GM23338 (cell line): ENCODE results near the gene TRIO. TPM values are rescaled to one million over a fixed set of nuclear protein-coding genes. Genes with fewer than 3 reads are reported as not detected.

ENCODE experiments used
- ATAC-seq: fragments of 200-7000 bp; cut with Tn5 transposase; 3 replicates; pipeline ENCODE4 v1.9.1; 2020
- DNase-seq: peaks from one replicate; pipeline ENCODE4 v3.0.0-alpha.2; 2015; ENCODE audit warnings: low spot score
- H2AFZ ChIP-seq: fragments of 200-600 bp; sonication (generic); 2 replicates; pipeline ENCODE4 v1.8.0; 2016; ENCODE audit warnings: antibody characterized with exemption, mild to moderate bottlenecking, moderate library complexity
- H3F3A ChIP-seq: fragments of 200-600 bp; sonication (generic); replicated peaks from 2 replicates; pipeline ENCODE4 v1.8.0; 2017; ENCODE audit warnings: antibody characterized with exemption, mixed run types, low read depth
- H3K27ac ChIP-seq: fragments of 200-600 bp; sonication (generic); 2 replicates; pipeline ENCODE4 v1.6.1; 2016; ENCODE audit warnings: low read depth
- H3K27me3 ChIP-seq: fragments of 200-600 bp; sonication (generic); 2 replicates; pipeline ENCODE4 v1.8.0; 2016; ENCODE audit warnings: mild to moderate bottlenecking, mixed run types, moderate library complexity; ENCODE audit not compliant: insufficient read depth
- H3K36me3 ChIP-seq: fragments of 200-600 bp; sonication (generic); 2 replicates; pipeline ENCODE4 v1.8.0; 2016; ENCODE audit warnings: mild to moderate bottlenecking; ENCODE audit not compliant: insufficient read depth
- H3K4me1 ChIP-seq: fragments of 200-600 bp; sonication (generic); 2 replicates; pipeline ENCODE4 v1.8.0; 2016; ENCODE audit warnings: mild to moderate bottlenecking, moderate library complexity; ENCODE audit not compliant: insufficient read depth
- H3K4me2 ChIP-seq: fragments of 200-600 bp; sonication (generic); 2 replicates; pipeline ENCODE4 v1.7.1; 2017; ENCODE audit warnings: mixed run types
- H3K4me3 ChIP-seq: fragments of 200-600 bp; sonication (generic); 2 replicates; pipeline ENCODE4 v1.6.1; 2016; ENCODE audit warnings: mixed run types
- H3K79me2 ChIP-seq: fragments of 200-600 bp; sonication (generic); replicated peaks from 2 replicates; pipeline ENCODE4 v1.8.0; 2017; ENCODE audit warnings: mild to moderate bottlenecking; ENCODE audit not compliant: insufficient read depth
- H3K9me2 ChIP-seq: fragments of 200-600 bp; sonication (generic); 2 replicates; pipeline ENCODE4 v1.8.0; 2017; ENCODE audit not compliant: insufficient read depth
- H4K20me1 ChIP-seq: fragments of 200-600 bp; sonication (generic); replicated peaks from 2 replicates; pipeline ENCODE4 v1.8.0; 2017; ENCODE audit warnings: mild to moderate bottlenecking; ENCODE audit not compliant: insufficient read depth
- H3K27ac Mint-ChIP-seq: 2 replicates; pipeline ENCODE4 v1.8.0; 2020; ENCODE audit warnings: inconsistent platforms, mild to moderate bottlenecking, moderate library complexity, mixed read lengths
- H3K27me3 Mint-ChIP-seq: 3 replicates; pipeline ENCODE4 v1.8.0; 2022; ENCODE audit warnings: low read depth, mild to moderate bottlenecking, moderate library complexity, mixed read lengths, inconsistent platforms; ENCODE audit not compliant: insufficient read depth, poor library complexity
- H3K36me3 Mint-ChIP-seq: 3 replicates; pipeline ENCODE4 v1.8.0; 2021; ENCODE audit warnings: low read depth, mild to moderate bottlenecking, inconsistent platforms, moderate library complexity, mixed read lengths
- H3K4me1 Mint-ChIP-seq: 3 replicates; pipeline ENCODE4 v1.8.0; 2020; ENCODE audit warnings: mild to moderate bottlenecking, inconsistent platforms, mixed read lengths
- H3K4me3 Mint-ChIP-seq: 3 replicates; pipeline ENCODE4 v1.8.0; 2021; ENCODE audit warnings: moderate library complexity, mild to moderate bottlenecking, inconsistent platforms, mixed read lengths
- H3K9me3 Mint-ChIP-seq: 3 replicates; pipeline ENCODE4 v1.8.0; 2020; ENCODE audit warnings: moderate library complexity, mild to moderate bottlenecking, inconsistent platforms, mixed read lengths
- CREB1 ChIP-seq: fragments of 250-450 bp; sonication (Bioruptor Pico); IDR thresholded peaks from 2 replicates; pipeline ENCODE4 v1.5.0; 2020; ENCODE audit warnings: low read depth, mild to moderate bottlenecking, moderate library complexity
- EZH2 ChIP-seq: fragments of 200-600 bp; sonication (generic); IDR thresholded peaks from one replicate; pipeline ENCODE4 v1.8.0; 2017; ENCODE audit warnings: antibody characterized with exemption, mild to moderate bottlenecking, low read depth; ENCODE audit not compliant: unreplicated experiment
- EZH2phosphoT487 ChIP-seq: fragments of 200-600 bp; sonication (generic); IDR thresholded peaks from one replicate; pipeline ENCODE4 v1.8.1; 2018; ENCODE audit warnings: antibody characterized with exemption; ENCODE audit not compliant: unreplicated experiment
- JUNB ChIP-seq: IDR thresholded peaks from one replicate; pipeline ENCODE4 v1.6.1; 2016; ENCODE audit warnings: antibody characterized with exemption; ENCODE audit not compliant: unreplicated experiment
- NANOG ChIP-seq: IDR thresholded peaks from 2 replicates; pipeline ENCODE4 v1.6.1; 2016; ENCODE audit warnings: antibody characterized with exemption, borderline replicate concordance
- POLR2AphosphoS5 ChIP-seq: IDR thresholded peaks from 2 replicates; pipeline ENCODE4 v1.6.1; 2016; ENCODE audit warnings: antibody characterized with exemption, low read depth
- STAT1 ChIP-seq: IDR thresholded peaks from one replicate; pipeline ENCODE4 v1.6.1; 2016; ENCODE audit warnings: antibody characterized with exemption; ENCODE audit not compliant: unreplicated experiment
- ZNF114 ChIP-seq: fragments of 250-450 bp; sonication (Bioruptor Pico); IDR thresholded peaks from 2 replicates; pipeline ENCODE4 v1.5.0; 2020; ENCODE audit warnings: mild to moderate bottlenecking, moderate library complexity
- ZNF331 ChIP-seq: fragments of 250-450 bp; sonication (Bioruptor Pico); IDR thresholded peaks from 2 replicates; pipeline ENCODE4 v1.5.0; 2020; ENCODE audit warnings: low read depth, mild to moderate bottlenecking, moderate library complexity
- polyA plus RNA-seq: library from polyadenylated mRNA; unstranded; fragments of >200 nt; fragmentation: Nextera tagmentation; extraction: Ambion mirVana; gene quantifications from 2 replicates; pipeline ENCODE4 v1.2.1, GENCODE V29; 2016
- total RNA-seq: library from RNA; depleted of rRNA; stranded (reverse); fragments of >200 nt; shearing (Covaris generic); gene quantifications from 2 replicates; pipeline ENCODE4 v1.2.3, GENCODE V29; 2014
- TF ChIP-seq, protein P1 (sequence below), 2 experiments: fragments of 200-600 bp in 1 of 2; sonication (generic) in 1 of 2; conservative IDR thresholded peaks; 2 replicates each; pipeline versions ENCODE4 v1.5.1 to v1.6.1; 2016 to 2017; ENCODE audit warnings: antibody characterized with exemption in 2 of 2, low read depth in 2 of 2, mild to moderate bottlenecking in 2 of 2, moderate library complexity in 1 of 2
- TF ChIP-seq, protein P2 (sequence below): IDR thresholded peaks from one replicate; pipeline ENCODE4 v1.6.1; 2018; ENCODE audit warnings: antibody characterized with exemption; ENCODE audit not compliant: unreplicated experiment
- TF ChIP-seq, protein P3 (sequence below): fragments of 250-450 bp; sonication (Bioruptor Pico); IDR thresholded peaks from 2 replicates; pipeline ENCODE4 v1.5.0; 2020; ENCODE audit warnings: mild to moderate bottlenecking, moderate library complexity
- TF ChIP-seq, protein P4 (sequence below): IDR thresholded peaks from 2 replicates; pipeline ENCODE4 v1.6.1; 2016; ENCODE audit warnings: antibody characterized with exemption

Gene TRIO
- total and polyA plus RNA-seq, 2 experiments from 2014 or later: 13.8 to 113 TPM

- Histone ChIP-seq H3K27ac (no peak overlapping the region), H3K4me2 (no peak overlapping the region), H3K4me1 (peaks cover 4% of the 10 kb centered on the region; the same call in 1 of the 2 replicates), H2AFZ (no peak overlapping the region), H3K9me2 (no peaks in the 10 kb centered on the region), H3K79me2 (no peaks in the 10 kb centered on the region), H3F3A (0 out of 2 replicates have a peak, but pooled peaks cover 5% of the 10 kb centered on the region), H3K4me3 (no peak overlapping the region), H3K36me3 (peaks cover 13% of the 10 kb centered on the region), H4K20me1 (no peaks in the 10 kb centered on the region), H3K27me3 (0 out of 2 replicates have a peak, but pooled peaks cover 5% of the 10 kb centered on the region)
- DNase-seq: no peak
- Mint-ChIP-seq H3K4me1 (peaks cover 11% of the 10 kb centered on the region), H3K36me3 (peaks cover 46% of the 10 kb centered on the region), H3K4me3 (no peak overlapping the region), H3K27me3 (peaks cover 11% of the 10 kb centered on the region), H3K27ac (no peak overlapping the region), H3K9me3 (no peaks in the 10 kb centered on the region; the same call in 2 of the 3 replicates)
- ATAC-seq: no peak
- TF ChIP-seq CREB1 (no peak), ZNF114 (CRISPR knock-in tag) (no peak), EZH2 (no peak), ZNF331 (CRISPR knock-in tag) (no peak), JUNB (no peak), EZH2phosphoT487 (no peak), POLR2AphosphoS5 (no peak), NANOG (no peak), STAT1 (no peak)
- TF ChIP-seq, protein P1, sequence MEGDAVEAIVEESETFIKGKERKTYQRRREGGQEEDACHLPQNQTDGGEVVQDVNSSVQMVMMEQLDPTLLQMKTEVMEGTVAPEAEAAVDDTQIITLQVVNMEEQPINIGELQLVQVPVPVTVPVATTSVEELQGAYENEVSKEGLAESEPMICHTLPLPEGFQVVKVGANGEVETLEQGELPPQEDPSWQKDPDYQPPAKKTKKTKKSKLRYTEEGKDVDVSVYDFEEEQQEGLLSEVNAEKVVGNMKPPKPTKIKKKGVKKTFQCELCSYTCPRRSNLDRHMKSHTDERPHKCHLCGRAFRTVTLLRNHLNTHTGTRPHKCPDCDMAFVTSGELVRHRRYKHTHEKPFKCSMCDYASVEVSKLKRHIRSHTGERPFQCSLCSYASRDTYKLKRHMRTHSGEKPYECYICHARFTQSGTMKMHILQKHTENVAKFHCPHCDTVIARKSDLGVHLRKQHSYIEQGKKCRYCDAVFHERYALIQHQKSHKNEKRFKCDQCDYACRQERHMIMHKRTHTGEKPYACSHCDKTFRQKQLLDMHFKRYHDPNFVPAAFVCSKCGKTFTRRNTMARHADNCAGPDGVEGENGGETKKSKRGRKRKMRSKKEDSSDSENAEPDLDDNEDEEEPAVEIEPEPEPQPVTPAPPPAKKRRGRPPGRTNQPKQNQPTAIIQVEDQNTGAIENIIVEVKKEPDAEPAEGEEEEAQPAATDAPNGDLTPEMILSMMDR (conservative IDR thresholded peaks at IDR 0.05; ENCODE audit: low read depth in 2 of 2): no peak
- TF ChIP-seq, protein P2, sequence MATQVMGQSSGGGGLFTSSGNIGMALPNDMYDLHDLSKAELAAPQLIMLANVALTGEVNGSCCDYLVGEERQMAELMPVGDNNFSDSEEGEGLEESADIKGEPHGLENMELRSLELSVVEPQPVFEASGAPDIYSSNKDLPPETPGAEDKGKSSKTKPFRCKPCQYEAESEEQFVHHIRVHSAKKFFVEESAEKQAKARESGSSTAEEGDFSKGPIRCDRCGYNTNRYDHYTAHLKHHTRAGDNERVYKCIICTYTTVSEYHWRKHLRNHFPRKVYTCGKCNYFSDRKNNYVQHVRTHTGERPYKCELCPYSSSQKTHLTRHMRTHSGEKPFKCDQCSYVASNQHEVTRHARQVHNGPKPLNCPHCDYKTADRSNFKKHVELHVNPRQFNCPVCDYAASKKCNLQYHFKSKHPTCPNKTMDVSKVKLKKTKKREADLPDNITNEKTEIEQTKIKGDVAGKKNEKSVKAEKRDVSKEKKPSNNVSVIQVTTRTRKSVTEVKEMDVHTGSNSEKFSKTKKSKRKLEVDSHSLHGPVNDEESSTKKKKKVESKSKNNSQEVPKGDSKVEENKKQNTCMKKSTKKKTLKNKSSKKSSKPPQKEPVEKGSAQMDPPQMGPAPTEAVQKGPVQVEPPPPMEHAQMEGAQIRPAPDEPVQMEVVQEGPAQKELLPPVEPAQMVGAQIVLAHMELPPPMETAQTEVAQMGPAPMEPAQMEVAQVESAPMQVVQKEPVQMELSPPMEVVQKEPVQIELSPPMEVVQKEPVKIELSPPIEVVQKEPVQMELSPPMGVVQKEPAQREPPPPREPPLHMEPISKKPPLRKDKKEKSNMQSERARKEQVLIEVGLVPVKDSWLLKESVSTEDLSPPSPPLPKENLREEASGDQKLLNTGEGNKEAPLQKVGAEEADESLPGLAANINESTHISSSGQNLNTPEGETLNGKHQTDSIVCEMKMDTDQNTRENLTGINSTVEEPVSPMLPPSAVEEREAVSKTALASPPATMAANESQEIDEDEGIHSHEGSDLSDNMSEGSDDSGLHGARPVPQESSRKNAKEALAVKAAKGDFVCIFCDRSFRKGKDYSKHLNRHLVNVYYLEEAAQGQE: no peak
- TF ChIP-seq, protein P3, sequence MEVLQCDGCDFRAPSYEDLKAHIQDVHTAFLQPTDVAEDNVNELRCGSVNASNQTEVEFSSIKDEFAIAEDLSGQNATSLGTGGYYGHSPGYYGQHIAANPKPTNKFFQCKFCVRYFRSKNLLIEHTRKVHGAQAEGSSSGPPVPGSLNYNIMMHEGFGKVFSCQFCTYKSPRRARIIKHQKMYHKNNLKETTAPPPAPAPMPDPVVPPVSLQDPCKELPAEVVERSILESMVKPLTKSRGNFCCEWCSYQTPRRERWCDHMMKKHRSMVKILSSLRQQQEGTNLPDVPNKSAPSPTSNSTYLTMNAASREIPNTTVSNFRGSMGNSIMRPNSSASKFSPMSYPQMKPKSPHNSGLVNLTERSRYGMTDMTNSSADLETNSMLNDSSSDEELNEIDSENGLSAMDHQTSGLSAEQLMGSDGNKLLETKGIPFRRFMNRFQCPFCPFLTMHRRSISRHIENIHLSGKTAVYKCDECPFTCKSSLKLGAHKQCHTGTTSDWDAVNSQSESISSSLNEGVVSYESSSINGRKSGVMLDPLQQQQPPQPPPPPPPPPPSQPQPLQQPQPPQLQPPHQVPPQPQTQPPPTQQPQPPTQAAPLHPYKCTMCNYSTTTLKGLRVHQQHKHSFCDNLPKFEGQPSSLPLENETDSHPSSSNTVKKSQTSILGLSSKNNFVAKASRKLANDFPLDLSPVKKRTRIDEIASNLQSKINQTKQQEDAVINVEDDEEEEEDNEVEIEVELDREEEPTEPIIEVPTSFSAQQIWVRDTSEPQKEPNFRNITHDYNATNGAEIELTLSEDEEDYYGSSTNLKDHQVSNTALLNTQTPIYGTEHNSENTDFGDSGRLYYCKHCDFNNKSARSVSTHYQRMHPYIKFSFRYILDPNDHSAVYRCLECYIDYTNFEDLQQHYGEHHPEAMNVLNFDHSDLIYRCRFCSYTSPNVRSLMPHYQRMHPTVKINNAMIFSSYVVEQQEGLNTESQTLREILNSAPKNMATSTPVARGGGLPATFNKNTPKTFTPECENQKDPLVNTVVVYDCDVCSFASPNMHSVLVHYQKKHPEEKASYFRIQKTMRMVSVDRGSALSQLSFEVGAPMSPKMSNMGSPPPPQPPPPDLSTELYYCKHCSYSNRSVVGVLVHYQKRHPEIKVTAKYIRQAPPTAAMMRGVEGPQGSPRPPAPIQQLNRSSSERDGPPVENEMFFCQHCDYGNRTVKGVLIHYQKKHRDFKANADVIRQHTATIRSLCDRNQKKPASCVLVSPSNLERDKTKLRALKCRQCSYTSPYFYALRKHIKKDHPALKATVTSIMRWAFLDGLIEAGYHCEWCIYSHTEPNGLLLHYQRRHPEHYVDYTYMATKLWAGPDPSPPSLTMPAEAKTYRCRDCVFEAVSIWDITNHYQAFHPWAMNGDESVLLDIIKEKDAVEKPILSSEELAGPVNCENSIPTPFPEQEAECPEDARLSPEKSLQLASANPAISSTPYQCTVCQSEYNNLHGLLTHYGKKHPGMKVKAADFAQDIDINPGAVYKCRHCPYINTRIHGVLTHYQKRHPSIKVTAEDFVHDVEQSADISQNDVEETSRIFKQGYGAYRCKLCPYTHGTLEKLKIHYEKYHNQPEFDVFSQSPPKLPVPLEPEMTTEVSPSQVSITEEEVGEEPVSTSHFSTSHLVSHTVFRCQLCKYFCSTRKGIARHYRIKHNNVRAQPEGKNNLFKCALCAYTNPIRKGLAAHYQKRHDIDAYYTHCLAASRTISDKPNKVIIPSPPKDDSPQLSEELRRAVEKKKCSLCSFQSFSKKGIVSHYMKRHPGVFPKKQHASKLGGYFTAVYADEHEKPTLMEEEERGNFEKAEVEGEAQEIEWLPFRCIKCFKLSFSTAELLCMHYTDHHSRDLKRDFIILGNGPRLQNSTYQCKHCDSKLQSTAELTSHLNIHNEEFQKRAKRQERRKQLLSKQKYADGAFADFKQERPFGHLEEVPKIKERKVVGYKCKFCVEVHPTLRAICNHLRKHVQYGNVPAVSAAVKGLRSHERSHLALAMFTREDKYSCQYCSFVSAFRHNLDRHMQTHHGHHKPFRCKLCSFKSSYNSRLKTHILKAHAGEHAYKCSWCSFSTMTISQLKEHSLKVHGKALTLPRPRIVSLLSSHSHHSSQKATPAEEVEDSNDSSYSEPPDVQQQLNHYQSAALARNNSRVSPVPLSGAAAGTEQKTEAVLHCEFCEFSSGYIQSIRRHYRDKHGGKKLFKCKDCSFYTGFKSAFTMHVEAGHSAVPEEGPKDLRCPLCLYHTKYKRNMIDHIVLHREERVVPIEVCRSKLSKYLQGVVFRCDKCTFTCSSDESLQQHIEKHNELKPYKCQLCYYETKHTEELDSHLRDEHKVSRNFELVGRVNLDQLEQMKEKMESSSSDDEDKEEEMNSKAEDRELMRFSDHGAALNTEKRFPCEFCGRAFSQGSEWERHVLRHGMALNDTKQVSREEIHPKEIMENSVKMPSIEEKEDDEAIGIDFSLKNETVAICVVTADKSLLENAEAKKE (CRISPR knock-in tag): no peak
- TF ChIP-seq, protein P4, sequence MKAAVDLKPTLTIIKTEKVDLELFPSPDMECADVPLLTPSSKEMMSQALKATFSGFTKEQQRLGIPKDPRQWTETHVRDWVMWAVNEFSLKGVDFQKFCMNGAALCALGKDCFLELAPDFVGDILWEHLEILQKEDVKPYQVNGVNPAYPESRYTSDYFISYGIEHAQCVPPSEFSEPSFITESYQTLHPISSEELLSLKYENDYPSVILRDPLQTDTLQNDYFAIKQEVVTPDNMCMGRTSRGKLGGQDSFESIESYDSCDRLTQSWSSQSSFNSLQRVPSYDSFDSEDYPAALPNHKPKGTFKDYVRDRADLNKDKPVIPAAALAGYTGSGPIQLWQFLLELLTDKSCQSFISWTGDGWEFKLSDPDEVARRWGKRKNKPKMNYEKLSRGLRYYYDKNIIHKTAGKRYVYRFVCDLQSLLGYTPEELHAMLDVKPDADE: no peak
These were observed 347.2 kb downstream of the TRIO start for GRCh38 chr5:14490309-14490711.
